Hematopoietic multipotent progenitor cell treated with erythropoietin and hydrocortisone succinate and interleukin-3 and kit ligand, for 15 days (in vitro differentiated cells): ENCODE results near the gene COP1.
"Not testable (repeated sequence)": the region's sequence is repeated elsewhere in the genome, so short reads cannot be mapped to it uniquely, and the experiment has no call there.

Experiments used
- DNase-seq: peaks from one replicate; pipeline ENCODE4 v3.0.0-alpha.2; 2015; ENCODE audit warnings: low spot score

Gene COP1

DNA sequence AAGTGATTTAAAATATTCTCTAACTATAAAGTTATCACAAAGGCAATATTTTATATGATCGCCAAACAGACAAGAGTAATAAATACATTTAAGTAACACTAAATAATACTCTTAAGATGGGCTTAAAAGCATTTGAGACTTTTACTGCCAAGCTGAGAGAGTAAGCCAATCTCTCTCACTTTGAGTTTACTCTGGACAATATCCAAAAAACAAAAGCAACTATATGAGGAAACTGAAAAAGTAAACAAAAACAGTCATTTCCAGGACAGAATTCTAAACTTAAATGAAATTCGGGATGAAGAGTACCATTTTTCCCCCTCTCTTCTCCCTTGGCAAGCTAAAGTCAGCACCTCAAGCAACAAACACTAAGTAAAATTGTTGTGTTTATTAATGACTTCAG, 173.2 kb downstream of the COP1 start:
- no peak for DNase-seq

DNA sequence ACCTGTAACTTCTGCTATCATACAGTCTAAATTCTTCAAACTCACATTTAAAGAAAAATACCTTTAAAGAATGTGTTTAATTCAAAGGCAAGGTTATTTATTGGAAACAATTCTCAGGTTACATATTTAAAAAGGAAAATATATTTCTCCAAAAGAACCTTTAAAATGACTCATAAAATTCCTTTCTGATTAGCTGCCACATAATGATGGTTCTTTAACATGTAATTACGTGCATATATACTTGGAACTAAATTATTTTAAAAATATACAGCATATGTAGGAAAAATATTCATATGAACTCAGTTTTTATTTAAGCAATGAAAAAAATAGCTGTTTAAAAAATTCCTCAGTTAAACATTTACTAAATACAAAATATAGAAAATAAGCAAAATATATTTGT, 173.6 kb downstream of the COP1 start:
- no peak for DNase-seq

DNA sequence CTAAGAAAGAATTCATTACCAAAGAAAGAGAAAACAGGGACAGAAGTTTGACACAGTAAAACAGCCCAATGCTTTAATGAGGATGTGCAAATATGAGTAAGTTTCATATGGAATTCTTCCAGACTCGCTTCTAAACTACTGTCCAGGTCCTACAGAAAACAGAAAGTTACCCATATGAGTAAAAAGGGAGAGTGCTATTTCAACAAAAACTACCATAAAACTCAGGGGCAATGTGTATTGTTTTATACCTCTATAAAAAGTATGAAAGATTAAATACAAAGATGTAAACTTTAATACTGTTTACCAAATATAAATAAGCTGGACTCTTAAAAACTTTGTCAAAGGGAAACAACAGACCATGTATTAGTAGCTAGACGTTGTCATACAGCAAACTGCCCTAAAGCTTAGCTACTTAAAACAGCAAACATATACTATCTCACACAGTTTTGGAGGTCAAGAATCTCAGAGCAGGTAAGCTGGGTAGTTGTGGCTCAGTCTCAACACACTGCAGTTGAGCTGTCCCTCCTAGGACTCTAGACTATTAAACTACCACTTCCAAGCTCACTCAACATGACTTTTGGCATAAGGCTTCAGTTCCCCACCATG, 174.9 kb downstream of the COP1 start:
- no peak for DNase-seq

DNA sequence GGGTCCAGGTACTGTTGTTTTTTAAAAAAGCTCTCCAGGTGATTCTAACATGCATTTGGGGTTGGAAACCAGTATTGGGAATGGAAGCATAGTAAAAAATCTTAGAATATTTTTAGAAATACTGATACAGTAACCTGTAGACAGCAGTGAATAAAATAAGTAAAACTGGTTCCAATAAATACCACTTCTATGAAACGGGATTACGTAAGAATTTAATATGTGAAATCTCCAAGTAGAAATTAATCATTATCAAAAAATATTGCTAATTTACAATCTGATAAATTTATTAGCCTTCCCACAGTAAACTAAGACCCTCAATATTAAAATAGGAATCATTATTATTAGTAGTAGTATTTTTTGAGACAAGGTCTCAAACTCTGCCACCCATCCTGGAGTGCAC, 177.5 kb downstream of the COP1 start:
- DNase-seq: no peak

DNA sequence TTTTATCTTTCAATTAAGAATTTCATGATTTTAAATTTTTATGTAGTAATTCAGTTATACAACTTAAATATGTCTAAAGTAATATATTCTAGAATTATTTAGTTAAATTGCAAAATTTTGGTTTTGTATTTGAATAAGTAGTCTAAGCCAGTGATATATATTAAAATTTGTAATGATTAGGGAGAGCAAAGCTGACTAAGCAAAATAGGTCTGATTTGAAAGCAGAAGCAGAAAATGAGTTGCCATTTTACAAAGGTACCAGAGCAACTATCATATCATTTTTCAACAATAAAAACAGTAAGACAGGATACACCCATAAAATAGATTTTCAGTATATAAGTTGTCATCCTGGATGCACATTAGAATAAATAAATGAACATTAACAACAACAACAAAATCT, 177.9 kb downstream of the COP1 start:
- no peak for DNase-seq

DNA sequence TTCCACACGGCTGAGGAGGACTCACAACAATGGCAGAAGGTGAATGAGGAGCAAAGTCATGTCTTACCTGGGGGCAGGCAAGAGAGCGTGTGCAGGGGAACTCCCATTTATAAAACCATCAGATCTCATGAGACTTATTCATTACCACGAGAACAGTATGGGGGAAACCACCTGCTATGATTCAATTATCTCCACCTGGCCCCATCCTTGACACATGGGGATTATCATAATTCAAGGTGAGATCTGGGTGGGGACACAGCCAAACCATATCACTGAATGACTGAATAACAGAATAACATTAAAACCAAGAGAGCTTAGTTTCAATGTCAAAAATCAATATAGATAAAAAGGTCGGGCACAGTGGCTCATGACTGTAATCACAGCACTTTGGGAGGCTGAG, 179.2 kb downstream of the COP1 start:
- DNase-seq: not testable (repeated sequence)

DNA sequence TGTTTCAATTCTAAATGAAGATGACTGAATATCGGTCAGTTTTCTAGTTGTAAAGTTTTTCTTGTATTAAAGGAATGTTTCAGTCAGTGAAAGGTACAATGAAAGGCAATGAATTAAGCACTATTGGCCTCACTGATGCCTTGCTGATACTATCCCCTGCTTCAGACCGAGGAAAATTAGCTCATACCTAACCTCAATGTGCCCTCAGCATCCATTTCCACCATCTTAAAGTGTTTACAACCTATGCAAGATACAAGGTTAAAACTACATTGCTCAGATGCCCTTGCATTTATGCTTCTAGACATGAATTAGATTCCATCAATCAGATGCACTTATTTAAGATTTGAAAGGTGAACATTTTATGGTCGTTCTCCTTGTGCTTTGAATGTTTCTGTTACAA, 184.5 kb downstream of the COP1 start:
- no peak for DNase-seq

DNA sequence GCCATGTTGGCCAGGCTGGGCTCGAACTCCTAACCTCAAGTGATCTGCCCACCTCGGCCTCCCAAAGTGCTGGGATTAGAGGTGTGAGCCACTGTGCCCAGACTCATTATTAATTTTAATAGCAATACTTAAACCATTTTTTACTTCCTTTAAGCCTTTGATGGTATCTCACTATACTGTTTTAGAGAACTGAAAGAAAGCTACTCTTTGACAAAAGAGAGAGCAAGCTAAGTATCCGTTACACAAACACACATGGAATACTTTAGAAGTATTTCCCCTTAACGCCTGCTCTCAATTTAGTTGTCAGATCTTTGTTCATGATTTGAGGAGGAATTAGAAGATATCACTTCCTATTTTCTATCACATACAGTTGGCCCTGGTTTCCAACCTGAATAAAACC, 189.4 kb downstream of the COP1 start:
- no peak for DNase-seq

DNA sequence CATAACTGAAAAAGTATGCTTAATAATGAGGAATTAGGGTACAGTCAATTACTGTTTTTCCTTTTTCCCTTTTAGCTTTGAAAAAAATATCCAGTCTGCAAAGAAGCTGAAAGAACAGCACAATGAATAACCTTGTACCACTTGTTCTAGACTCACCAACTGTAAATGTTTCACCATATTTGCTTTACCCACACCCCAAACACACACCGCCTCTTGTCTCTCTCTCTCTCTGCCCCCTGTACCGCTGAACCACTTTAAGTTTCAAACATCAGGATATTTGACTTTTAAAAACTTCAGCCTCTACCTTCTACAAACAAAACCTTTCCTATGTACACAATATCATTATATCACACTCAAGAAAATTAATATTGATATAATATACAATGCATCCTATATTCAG, 197.1 kb downstream of the COP1 start:
- DNase-seq: no peak

DNA sequence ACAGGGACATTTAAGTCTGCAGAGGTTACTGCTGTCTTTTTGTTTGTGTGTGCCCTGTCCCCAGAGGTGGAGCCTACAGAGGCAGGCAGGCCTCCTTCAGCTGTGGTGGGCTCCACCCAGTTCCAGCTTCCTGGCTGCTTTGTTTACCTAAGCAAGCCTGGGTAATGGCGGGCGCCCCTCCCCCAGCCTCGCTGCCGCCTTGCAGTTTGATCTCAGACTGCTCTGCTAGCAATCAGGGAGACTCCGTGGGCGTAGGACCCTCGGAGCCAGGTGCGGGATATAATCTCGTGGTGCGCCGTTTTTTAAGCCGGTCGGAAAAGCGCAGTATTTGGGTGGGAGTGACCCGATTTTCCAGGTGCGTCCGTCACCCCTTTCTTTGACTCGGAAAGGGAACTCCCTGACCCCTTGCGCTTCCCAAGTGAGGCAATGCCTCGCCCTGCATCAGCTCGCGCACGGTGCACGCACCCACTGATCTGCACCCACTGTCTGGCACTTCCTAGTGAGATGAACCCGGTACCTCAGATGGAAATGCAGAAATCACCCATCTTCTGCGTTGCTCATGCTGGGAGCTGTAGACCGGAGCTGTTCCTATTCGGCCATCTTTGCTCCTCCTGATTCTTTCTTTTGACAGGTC, 199.2 kb downstream of the COP1 start:
- DNase-seq: not testable (repeated sequence)

DNA sequence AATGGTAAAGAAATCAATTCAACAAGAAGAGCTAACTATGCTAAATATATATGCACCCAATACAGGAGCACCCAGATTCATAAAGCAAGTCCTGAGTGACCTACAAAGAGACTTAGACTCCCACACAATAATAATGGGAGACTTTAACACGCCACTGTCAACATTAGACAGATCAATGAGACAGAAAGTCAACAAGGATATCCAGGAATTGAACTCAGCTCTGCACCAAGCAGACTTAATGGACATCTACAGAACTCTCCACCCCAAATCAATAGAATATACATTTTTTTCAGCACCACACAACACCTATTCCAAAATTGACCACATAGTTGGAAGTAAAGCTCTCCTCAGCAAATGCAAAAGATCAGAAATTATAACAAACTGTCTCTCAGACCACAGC, 212.4 kb downstream of the COP1 start:
- not testable (repeated sequence) for DNase-seq

DNA sequence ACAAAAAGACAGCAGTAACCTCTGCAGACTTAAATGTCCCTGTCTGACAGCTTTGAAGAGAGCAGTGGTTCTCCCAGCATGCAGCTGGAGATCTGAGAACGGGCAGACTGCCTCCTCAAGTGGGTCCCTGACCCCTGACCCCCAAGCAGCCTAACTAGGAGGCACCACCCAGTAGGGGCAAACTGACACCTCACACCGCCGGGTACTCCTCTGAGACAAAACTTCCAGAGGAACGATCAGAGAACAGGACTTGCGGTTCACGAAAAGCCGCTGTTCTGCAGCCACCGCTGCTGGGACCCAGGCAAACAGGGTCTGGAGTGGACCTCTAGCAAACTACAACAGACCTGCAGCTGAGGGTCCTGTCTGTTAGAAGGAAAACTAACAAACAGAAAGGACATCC, 214.3 kb downstream of the COP1 start:
- DNase-seq: not testable (repeated sequence)

DNA sequence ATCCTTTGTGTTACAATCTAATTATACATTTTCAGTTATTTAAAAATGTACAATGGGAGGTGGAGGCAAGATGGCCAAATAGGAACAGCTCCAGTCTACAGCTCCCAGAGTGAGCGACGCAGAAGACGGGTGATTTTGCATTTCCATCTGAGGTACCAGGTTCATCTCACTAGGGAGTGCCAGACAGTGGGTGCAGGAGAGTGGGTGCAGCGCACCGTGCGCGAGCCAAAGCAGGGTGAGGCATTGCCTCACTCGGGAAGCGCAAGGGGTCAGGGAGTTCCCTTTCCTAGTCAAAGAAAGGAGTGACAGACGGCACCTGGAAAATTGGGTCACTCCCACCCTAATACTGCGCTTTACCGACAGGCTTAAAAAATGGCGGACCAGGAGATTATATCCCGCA, 214.9 kb downstream of the COP1 start:
- DNase-seq: not testable (repeated sequence)

DNA sequence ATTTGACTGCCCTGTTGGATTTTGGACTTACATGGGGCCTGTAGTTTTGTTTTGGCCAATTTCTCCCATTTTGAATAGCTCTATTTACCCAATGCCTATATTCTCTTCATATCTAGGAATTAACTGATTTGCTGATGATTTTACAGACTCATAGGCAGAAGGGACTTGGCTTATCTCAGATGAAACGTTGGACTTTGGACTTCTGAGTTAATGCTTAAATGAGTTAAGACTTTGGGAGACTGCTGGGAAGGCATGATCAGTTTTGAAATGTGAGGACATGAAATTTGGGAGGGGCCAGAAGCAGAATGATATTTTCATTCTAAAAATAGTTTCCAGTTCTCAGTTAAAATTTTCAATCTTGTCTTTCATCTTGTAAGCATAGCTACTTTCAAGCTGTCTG, 222.3 kb downstream of the COP1 start:
- no peak for DNase-seq

DNA sequence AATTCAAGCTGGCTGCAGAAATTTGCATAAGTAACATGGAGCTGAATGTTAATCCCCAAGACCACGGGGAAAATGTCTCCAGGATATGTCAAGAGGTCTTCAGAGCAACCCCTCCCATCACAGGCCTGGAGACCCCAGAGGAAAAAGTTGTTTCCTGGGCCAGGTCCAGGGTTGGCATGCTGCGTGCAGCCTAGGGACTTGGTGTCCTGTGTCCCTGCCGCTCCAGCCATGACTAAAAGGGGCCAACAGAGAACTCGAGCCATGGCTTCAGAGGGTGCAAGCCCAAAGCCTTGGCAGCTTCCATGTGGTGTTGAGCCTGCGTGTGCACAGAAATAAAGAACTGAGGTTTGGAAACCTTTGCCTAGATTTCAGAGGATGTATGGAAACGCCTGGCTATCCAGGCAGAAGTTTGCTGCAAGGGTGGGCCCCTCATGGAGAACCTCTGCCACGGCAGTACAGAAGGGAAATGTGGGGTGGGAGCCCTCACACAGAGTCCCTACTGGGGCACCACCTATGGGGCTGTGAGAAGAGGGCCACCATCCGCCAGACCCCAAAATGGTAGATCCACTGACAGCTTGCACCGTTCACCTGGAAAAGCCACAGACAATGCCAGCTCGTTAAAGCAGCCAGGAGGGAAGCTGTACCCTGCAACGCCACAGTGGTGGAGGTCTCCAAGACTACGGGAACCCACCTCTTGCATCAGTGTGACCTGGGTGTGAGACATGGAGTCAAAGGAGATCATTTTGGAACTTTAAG, 222.9 kb downstream of the COP1 start:
- no peak for DNase-seq

DNA sequence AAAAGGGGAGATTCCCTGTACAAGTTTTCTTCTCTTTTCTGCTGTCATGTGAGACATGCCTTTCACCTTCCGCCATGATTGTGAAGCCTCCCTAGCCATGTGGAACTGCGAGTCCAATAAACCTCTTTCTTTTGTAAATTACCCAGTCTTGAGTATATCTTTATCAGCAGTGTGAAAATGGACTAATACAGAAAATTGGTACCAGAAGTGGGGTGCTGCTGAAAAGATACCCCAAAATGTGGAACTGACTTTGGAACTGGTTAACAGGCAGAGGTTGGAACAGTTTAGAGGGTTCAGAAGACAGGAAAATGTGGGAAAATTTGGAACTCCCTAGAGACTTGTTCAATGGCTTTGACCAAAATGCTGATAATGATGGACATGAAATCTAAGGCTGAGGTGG, 223.7 kb downstream of the COP1 start:
- DNase-seq: not testable (repeated sequence)

DNA sequence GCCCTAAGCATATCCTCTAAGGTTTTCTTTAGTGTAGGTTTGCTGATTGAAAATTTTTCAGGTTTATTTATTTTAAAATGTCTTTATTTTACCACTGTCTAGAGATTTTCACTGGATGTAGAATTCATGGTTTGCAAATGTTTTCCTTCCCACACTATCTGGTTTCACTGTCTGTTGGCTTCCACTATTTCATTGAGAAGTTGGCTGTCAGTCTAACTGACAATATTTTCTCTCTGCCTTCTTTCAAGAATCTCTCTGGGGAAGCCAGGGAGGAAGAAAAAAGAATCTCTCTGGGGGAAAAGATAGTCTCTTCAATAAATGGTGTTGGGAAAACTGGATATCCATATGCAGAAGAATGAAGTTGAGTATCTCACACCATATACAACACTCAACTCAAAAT, 226.0 kb downstream of the COP1 start:
- no peak for DNase-seq

DNA sequence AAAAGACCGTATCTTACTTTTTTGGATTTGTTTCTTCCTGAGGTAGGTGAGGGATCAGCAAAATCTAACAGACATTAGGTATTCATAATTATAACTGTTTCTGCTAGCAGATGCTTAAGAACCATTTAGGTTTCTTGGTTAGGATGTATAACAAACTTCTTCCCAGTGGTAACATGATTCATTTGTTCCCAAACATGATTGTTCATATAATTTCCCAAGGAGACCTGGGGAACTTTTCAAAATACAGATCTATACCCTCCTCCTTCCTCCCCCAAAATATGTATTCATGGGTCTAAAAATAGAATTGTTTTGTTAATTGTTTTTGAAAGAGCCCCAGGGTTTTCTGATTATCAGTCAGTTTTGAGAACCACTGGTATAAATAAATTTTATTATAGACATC, 228.2 kb downstream of the COP1 start:
- no peak for DNase-seq

DNA sequence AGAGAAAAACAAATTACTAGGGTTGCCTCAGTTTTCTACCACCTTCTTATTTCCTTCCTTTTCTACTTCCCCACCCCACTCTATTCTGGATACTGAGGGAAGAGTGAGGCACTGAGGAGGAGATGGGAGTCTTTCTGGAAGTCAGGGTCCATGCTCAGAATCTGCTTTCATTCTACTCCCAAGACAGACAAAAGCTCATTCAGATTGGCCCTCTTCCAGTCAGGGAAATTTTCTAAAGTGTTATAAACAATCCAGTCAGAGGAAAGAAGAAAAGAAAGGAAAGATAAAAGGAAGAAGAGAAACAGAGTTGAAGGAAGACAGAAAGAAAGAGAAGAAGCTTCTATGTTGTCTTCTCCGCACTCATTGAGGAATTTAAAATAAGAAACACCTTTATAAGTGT, 228.6 kb downstream of the COP1 start:
- no peak for DNase-seq

DNA sequence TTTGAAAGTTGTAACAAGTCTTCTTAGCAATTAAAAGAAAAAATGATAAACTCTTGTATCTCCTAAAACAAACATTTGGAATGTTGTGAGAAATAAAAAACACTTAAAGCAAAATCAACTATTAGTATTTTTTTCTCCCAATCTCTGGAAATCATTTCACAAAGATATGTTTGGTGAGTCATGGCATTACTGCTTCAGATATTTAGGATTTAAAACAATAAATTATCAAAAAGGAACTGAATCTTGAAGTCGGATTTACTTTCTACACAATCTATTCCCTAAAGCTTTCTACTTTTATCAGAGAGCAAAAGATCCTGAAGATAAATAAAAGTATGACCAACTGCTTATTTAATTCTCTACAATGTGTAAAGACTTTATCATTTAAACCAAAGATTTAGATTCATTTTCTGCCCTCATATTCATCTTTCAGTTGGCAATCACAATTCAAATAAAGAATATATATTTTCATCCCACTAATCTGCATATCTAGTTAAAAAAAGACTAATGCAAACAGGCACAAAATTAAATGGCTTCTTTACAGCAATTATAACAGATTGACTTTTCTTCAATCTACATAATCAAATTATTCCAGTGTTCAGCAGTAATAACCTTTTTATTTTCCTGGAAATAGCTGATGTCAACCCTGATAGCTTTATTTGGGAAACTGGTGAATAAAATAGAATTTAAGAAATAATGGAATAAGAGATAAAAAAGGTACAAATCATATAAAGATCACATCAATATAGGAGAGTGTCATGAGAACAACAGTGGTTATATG, 230.0 kb downstream of the COP1 start:
- DNase-seq: no peak

DNA sequence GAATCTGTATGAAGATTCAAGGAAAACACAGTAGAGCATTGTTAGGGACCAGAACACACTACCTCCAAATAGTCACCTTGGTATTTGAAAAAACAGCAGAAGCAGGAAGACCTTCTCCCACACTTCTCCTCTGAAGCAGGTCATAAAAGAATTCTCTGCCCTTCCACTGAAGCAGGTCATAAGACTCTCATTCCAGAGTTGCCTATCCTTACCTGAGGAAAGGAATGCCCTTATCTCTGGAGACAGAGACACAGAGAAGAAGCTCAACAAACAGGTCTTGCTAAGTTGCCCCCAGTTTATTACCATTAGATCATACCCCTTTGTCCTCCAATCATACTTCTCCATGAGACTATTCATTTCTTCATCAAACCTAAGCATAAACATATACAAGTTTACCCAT, 237.9 kb downstream of the COP1 start:
- DNase-seq: no peak

DNA sequence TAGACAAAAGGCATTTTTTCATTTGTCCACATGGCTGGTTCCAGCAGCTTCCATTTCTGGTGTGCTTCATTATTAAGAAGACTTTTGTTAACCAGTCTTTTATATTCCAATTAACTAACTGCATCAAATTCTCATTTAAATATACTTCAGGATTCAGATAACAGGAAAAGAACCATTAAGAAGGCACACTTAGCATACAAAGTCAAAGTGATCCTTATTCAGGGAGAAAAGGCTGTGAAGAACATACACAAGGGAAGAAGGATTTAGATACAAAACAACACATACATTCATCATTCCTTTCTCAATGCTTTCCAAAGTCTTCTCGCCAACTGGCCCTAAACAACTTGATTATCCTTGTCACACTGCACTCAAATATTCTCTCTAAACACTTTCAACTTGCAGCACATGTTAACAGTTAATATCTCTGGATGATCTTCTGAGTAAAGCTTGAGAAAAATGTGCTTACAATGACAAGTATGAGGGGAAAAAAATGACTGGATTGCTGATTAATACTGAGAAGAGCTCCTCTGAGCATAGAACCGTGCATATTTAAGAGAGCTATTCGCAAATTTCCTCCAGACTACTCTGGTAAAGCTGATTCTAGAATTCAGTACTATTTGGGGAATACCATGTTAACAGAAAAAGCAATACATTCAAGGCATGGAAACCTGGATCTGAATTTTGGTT, 238.5 kb downstream of the COP1 start:
- DNase-seq: no peak
